Stimulated activated CD8-positive, alpha-beta memory T cell treated with anti-CD3 and anti-CD28 coated beads, Interleukin-2, amount 100 ng/mL, for 48 hours (primary cell): ENCODE results near the gene SNRK.

ENCODE experiments used
- DNase-seq, 2 donors: peaks; one replicate each; pipeline ENCODE4 v3.0.0-alpha.2; 2020; ENCODE audit warnings: low read depth in 2 of 2

SNRK gene

GRCh38 chr3:43268636-43269035 is 17.7 kb upstream of the SNRK start:
- no peak for DNase-seq

- DNase-seq: no peak
These were observed 16.3 kb upstream of the SNRK start for GRCh38 chr3:43270078-43270477.

- DNase-seq: no peak
These were observed 12.9 kb upstream of the SNRK start for GRCh38 chr3:43273416-43273815.

- DNase-seq: no peak
These were observed 7.3 kb upstream of the SNRK start for GRCh38 chr3:43279082-43279481.

GRCh38 chr3:43279532-43279931 is 6.8 kb upstream of the SNRK start:
- DNase-seq: no peak

- no peak for DNase-seq
These were observed 5.3 kb upstream of the SNRK start for GRCh38 chr3:43281020-43281419.

- no peak for DNase-seq
These were observed 2.2 kb upstream of the SNRK start for GRCh38 chr3:43284171-43284570.

- DNase-seq: no peak
These were observed 696 bp upstream of the SNRK start for GRCh38 chr3:43285644-43286043.

GRCh38 chr3:43286841-43287499 is 630 bp downstream of the SNRK start:
- peak in 1 of 2 donors; percentile 17 for DNase-seq

GRCh38 chr3:43287500-43287873 is 1.1 kb downstream of the SNRK start:
- no peak for DNase-seq

- no peak for DNase-seq
These were observed 2.0 kb downstream of the SNRK start for GRCh38 chr3:43288366-43288765.

GRCh38 chr3:43288850-43289249 is 2.5 kb downstream of the SNRK start:
- DNase-seq: no peak

GRCh38 chr3:43289401-43289800 is 3.1 kb downstream of the SNRK start:
- DNase-seq: no peak

GRCh38 chr3:43289841-43290470 is 3.6 kb downstream of the SNRK start:
- DNase-seq: no peak

GRCh38 chr3:43290956-43291355 is 4.6 kb downstream of the SNRK start:
- no peak for DNase-seq

- no peak for DNase-seq
These were observed 5.2 kb downstream of the SNRK start for GRCh38 chr3:43291546-43291945.

GRCh38 chr3:43294975-43295374 is 8.6 kb downstream of the SNRK start:
- no peak for DNase-seq

- DNase-seq: no peak
These were observed 10.2 kb downstream of the SNRK start for GRCh38 chr3:43296565-43296964.

- DNase-seq: no peak
These were observed 12.0 kb downstream of the SNRK start for GRCh38 chr3:43298292-43298691.

GRCh38 chr3:43298761-43299160 is 12.4 kb downstream of the SNRK start:
- no peak for DNase-seq

GRCh38 chr3:43302116-43302880 is 16.0 kb downstream of the SNRK start:
- no peak for DNase-seq

GRCh38 chr3:43304126-43304525 is 17.8 kb downstream of the SNRK start:
- DNase-seq: no peak

- no peak for DNase-seq
These were observed 20.9 kb downstream of the SNRK start for GRCh38 chr3:43307226-43307625.
